GM18502 (cell line): Measurements from ENCODE around the gene CAMK1D.
"Not testable (repeated sequence)": the region's sequence is repeated elsewhere in the genome, so short reads cannot be mapped to it uniquely, and the experiment has no call there.

ENCODE experiments used
- ATAC-seq: cut with Tn5 transposase; IDR thresholded peaks from one replicate; pipeline ENCODE4 v1.9.1; 2021; ENCODE audit warnings: mild to moderate bottlenecking; ENCODE audit not compliant: unreplicated experiment, poor library complexity

The CAMK1D gene

DNA sequence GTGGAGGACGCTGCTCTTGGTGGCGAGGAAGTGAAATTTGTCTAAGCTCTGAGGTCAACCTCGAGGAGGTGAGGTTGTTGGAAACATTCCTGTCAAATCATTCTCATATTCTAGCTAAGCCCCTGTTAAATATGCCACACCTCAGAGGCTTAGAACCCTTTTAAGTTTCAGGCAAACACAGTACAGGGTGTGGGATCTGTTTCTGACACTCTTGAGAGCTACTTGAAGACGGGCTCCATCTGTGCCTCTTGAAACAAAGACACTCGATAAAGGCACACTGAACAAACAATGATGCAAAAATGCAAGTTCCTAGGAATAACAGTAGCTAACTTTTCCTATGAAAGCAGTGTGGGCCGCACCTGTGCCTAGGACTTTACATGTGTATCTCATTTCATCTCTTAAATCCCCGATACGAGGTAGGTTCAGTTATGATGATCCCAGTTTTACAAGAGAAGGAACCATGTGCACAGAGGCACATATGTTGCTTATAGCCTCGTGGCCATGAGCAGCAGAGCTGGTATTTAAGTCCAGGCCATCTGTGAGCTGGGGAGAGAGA lies 352.9 kb downstream of the CAMK1D start:
- ATAC-seq, result no peak

DNA sequence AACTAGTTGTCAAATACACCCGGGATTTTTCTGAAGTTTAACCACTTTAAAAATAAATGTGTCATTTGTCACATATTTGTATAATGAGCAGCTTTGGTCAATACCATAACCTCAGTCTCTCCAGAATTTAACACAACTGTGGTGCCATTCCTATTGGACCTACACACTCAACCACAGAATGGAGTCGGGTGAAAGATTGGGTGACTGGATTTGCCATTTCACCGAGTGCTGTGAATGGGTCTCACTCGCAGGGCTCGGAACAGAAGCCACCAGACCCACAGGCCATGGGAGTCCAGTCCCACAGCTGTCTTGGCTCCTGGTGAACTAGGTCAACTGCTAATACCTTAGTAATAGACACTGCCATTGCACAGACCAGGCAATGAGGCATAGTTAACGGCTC lies 353.8 kb downstream of the CAMK1D start:
- ATAC-seq, result no peak

- no peak for ATAC-seq
Observed at GRCh38 chr10:12703813-12704212, 354.5 kb downstream of the CAMK1D start.

- no peak for ATAC-seq
Observed at GRCh38 chr10:12704488-12704887, 355.1 kb downstream of the CAMK1D start.

GRCh38 chr10:12705943-12706342 lies 356.6 kb downstream of the CAMK1D start:
- no peak for ATAC-seq

GRCh38 chr10:12707461-12708185 lies 358.3 kb downstream of the CAMK1D start:
- ATAC-seq, result no peak

DNA sequence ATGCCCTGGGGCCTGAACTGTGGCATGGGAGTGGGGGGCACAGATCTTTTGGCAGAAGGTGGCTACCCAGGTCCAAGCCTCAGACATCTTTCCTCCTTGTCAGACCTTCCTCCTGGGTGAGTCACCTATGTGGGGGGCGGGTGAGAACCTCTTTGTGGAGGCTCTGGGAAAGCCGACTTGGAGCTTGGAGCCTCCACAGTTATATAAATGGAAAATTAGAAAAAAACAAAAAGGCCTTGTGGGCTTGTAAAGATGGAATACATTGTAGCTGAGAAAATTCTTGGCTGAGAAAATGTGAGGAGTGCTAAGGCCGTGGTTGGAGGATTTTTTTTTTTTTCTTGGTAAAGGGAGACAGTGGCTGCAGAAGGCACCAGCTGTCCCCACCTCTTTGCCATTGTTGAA lies 359.7 kb downstream of the CAMK1D start:
- no peak for ATAC-seq

DNA sequence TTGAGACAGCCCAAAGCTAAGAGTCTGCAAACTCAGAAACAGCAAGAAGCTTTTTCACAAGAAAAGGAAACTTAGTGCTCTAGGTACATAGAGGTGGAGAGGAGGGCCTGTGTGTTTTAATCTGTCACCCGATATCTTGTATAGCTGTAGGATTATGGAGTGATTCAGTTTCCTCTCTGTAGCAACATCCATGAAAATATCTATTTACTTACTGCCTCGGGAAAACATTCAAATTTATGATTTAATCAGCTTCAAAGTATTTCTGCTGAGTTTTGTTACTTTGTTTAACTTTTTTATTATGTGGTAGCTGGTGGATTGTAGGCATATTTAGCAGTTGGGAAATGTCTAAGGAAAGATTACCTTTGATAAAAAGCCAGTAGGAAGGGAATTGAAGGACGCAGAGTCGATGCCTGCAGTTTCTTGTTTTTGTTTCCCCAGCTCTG lies 360.2 kb downstream of the CAMK1D start:
- no peak for ATAC-seq

DNA sequence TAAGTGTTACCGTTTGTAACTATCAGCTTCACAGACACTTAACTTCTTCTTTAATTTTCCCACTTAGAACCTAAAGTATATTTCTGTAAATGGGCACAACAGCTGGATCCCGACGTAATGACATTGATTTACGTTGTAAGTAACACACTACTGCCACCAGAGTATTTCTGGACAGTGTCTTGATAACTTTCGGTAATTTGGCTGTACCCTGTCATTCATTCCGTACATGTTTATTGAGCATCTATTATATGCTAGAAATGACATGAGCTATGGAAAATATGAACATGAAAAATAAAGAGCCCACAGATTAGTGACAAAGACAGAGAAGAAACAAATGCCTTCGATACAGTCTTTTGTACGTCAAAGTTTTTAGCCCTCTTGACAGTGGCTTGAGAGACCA lies 360.8 kb downstream of the CAMK1D start:
- no peak for ATAC-seq

GRCh38 chr10:12710594-12711349 lies 361.4 kb downstream of the CAMK1D start:
- ATAC-seq, result no peak

- no peak for ATAC-seq
Observed at GRCh38 chr10:12711350-12711708, 362.0 kb downstream of the CAMK1D start.

- ATAC-seq, result no peak
Observed at GRCh38 chr10:12712293-12712983, 363.1 kb downstream of the CAMK1D start.

GRCh38 chr10:12712984-12713316 lies 363.6 kb downstream of the CAMK1D start:
- not testable (repeated sequence) for ATAC-seq

- ATAC-seq, result no peak
Observed at GRCh38 chr10:12716042-12716441, 366.7 kb downstream of the CAMK1D start.

DNA sequence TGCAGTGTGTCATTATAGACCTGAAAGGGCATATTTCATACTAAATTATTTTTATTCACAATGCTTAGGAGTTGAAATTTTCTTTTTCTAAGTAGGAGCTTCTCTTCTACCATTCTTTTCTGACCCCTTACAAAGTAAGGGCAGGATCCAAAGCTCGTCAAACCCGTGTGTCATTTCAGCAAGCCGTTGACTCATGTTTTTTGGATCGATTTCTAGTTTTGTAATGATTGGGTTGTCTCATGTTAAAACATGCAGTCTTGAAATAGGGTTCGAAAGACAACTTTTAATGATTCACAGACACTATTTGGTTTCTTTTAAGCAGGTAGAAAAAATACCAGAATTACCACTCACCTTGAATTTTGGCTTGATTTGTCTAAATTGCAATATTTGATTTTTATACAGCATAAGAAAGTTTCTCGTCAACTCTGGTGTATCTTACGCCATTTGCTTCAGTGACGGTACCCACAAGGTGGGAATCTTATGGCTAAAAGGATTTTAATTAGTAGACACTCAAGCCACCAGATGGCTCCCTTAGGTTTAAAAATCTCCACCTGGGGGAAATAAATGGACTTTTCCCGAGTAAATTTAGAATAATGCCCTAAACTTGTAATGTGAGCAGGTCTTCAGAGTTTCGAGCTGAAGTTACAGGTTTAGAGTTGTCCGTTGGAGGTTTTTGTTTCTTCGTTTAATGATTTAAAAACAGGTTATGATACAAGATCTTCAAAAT lies 368.8 kb downstream of the CAMK1D start:
- no peak for ATAC-seq

DNA sequence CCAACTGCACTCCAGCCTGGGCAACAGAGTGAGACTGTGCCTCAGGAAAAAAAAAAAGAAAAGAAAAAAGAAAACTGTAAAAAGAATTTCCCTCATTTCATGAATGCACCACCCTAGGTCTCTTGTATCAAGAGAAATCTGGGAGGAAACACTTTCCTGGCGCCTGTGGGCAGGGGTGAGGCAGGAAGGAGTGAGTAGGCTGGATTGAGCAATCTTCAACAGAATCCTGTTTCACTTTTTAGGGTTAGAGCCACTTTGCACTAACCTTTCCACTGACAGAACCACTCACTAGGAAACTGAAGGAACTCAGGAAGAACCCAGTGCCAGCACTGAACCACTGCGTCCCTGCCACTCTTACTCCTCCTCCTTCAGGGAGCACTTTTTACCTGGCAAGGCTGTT lies 370.0 kb downstream of the CAMK1D start:
- no peak for ATAC-seq

GRCh38 chr10:12720217-12720981 lies 371.1 kb downstream of the CAMK1D start:
- no peak for ATAC-seq

DNA sequence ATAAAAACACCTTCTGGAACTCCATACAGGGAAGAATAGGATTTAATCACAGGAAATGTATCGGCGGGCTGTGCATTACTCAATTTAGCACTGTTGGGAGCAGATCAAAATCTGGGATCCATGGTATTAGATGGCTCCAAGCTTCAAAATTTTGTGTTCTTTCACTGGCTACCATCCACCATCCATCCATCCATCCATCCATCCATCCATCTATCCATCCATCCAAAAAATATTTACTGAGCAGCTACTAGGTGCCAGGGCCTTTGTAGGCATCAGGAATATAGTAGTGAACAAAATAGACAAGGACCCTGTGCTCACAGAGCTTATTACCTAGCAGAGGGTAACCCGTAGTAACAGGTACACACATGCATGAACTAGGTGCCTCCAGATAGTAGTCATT lies 372.0 kb downstream of the CAMK1D start:
- no peak for ATAC-seq

- no peak for ATAC-seq
Observed at GRCh38 chr10:12723220-12723619, 373.9 kb downstream of the CAMK1D start.
